Sigmoid colon (tissue), 4 donors: ENCODE measurements around the gene LRRC2.

Experiments
- EP300 ChIP-seq, 4 donors: sonication (generic); formaldehyde crosslinking; IDR thresholded peaks; one replicate each; pipeline ENCODE4 v1.6.1; 2017; ENCODE audit warnings: antibody characterized with exemption in 4 of 4
- POLR2A ChIP-seq, 2 donors: fragments of 450-650 bp; IDR thresholded peaks; one replicate each; pipeline ENCODE4 v1.6.1; 2016; ENCODE audit warnings: antibody characterized with exemption in 2 of 2, mild to moderate bottlenecking in 2 of 2, moderate library complexity in 2 of 2
- POLR2AphosphoS5 ChIP-seq, 4 donors: sonication (generic); formaldehyde crosslinking; IDR thresholded peaks; one replicate each; pipeline ENCODE4 v1.6.1; 2017; ENCODE audit warnings: antibody characterized with exemption in 4 of 4
- TF ChIP-seq, protein P1 (sequence below), 4 experiments: fragments of 450-650 bp in 3 of 4; fragments of 200-600 bp in 1 of 4; IDR thresholded peaks; one replicate each; pipeline ENCODE4 v1.5.1; 2016 to 2019; ENCODE audit warnings: antibody characterized with exemption in 4 of 4, mild to moderate bottlenecking in 3 of 4, moderate library complexity in 2 of 4

DNA sequence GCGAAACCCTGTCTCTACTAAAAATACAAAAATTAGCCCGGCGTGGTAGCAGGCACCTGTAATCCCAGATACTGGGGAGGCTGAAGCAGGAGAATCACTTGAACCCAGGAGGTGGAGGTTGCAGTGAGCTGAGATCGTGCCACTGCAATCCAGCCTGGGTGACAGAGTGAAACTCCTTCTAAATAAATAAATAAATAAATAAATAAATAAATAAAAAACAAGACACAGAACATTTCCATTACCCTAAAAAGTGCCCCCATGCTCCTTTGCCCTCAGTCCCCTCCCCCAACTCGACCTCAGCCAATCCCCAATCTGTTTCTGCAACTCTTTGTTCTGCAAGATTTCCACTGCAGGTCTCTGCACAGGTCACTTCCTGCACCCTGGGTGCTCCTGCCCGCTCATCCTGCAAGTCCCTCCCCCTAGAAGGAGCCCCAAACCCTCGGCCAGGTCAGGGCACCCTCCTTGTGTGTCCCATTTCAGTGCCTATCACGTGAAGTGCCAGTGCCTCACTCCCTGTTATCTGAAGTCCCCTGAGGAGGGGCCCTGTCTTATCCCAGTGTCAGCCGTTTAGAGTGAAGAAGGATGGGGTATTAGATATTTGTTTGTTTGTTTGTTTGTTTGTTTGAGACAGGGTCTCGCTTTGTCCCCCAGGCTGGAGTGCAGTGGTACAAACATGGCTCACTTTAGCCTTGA, 47.4 kb upstream of the LRRC2 start:
- TF ChIP-seq, protein P1, sequence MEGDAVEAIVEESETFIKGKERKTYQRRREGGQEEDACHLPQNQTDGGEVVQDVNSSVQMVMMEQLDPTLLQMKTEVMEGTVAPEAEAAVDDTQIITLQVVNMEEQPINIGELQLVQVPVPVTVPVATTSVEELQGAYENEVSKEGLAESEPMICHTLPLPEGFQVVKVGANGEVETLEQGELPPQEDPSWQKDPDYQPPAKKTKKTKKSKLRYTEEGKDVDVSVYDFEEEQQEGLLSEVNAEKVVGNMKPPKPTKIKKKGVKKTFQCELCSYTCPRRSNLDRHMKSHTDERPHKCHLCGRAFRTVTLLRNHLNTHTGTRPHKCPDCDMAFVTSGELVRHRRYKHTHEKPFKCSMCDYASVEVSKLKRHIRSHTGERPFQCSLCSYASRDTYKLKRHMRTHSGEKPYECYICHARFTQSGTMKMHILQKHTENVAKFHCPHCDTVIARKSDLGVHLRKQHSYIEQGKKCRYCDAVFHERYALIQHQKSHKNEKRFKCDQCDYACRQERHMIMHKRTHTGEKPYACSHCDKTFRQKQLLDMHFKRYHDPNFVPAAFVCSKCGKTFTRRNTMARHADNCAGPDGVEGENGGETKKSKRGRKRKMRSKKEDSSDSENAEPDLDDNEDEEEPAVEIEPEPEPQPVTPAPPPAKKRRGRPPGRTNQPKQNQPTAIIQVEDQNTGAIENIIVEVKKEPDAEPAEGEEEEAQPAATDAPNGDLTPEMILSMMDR (IDR thresholded peaks at IDR 0.05) = no peak
- TF ChIP-seq POLR2AphosphoS5 (IDR thresholded peaks at IDR 0.05) (no peak), POLR2A (IDR thresholded peaks at IDR 0.05) (no peak), EP300 (IDR thresholded peaks at IDR 0.05) (no peak)
